Stimulated activated CD8-positive, alpha-beta memory T cell treated with anti-CD3 and anti-CD28 coated beads, Interleukin-7, amount 100 ng/mL, for 1 hour (primary cell): ENCODE results near the gene ARHGAP15.

ENCODE experiments used
- DNase-seq, 2 donors: peaks; one replicate each; pipeline ENCODE4 v3.0.0-alpha.2; 2020; ENCODE audit warnings: low read depth in 2 of 2

ARHGAP15 gene

GRCh38 chr2:143398781-143399180 is 269.6 kb downstream of the ARHGAP15 start:
- no peak for DNase-seq

GRCh38 chr2:143399631-143400069 is 270.4 kb downstream of the ARHGAP15 start:
- DNase-seq: no peak

- no peak for DNase-seq
These were observed 272.6 kb downstream of the ARHGAP15 start for GRCh38 chr2:143401861-143402260.

- DNase-seq: no peak
These were observed 273.2 kb downstream of the ARHGAP15 start for GRCh38 chr2:143402451-143402850.

GRCh38 chr2:143410082-143410897 is 281.1 kb downstream of the ARHGAP15 start:
- DNase-seq: no peak

- no peak for DNase-seq
These were observed 286.4 kb downstream of the ARHGAP15 start for GRCh38 chr2:143415571-143415970.

GRCh38 chr2:143417428-143417827 is 288.2 kb downstream of the ARHGAP15 start:
- no peak for DNase-seq

GRCh38 chr2:143420313-143420712 is 291.1 kb downstream of the ARHGAP15 start:
- DNase-seq: no peak

GRCh38 chr2:143422681-143423080 is 293.5 kb downstream of the ARHGAP15 start:
- DNase-seq: no peak

GRCh38 chr2:143425896-143426295 is 296.7 kb downstream of the ARHGAP15 start:
- DNase-seq: no peak

GRCh38 chr2:143426296-143426695 is 297.1 kb downstream of the ARHGAP15 start:
- DNase-seq: no peak

- no peak for DNase-seq
These were observed 299.5 kb downstream of the ARHGAP15 start for GRCh38 chr2:143428700-143429099.

- DNase-seq: no peak
These were observed 300.9 kb downstream of the ARHGAP15 start for GRCh38 chr2:143429932-143430679.

- DNase-seq: no peak
These were observed 302.1 kb downstream of the ARHGAP15 start for GRCh38 chr2:143431316-143431715.

GRCh38 chr2:143433251-143433650 is 304.0 kb downstream of the ARHGAP15 start:
- DNase-seq: no peak

GRCh38 chr2:143433840-143434239 is 304.6 kb downstream of the ARHGAP15 start:
- DNase-seq: no peak

GRCh38 chr2:143434445-143434844 is 305.2 kb downstream of the ARHGAP15 start:
- no peak for DNase-seq

- no peak for DNase-seq
These were observed 305.9 kb downstream of the ARHGAP15 start for GRCh38 chr2:143435131-143435530.

GRCh38 chr2:143436951-143437350 is 307.7 kb downstream of the ARHGAP15 start:
- no peak for DNase-seq

GRCh38 chr2:143440411-143441012 is 311.3 kb downstream of the ARHGAP15 start:
- DNase-seq: no peak

- DNase-seq: no peak
These were observed 313.0 kb downstream of the ARHGAP15 start for GRCh38 chr2:143442193-143442592.

GRCh38 chr2:143451642-143452281 is 322.5 kb downstream of the ARHGAP15 start:
- no peak for DNase-seq
